HepG2 (cell line): ENCODE results near the gene INTU. TPM values are rescaled to one million over a fixed set of nuclear protein-coding genes. Genes with fewer than 3 reads are reported as not detected.

ENCODE experiments used
- ATAC-seq: fragments of 200-7000 bp; cut with Tn5 transposase; 3 replicates; pipeline ENCODE4 v1.9.1; 2020; ENCODE audit warnings: mild to moderate bottlenecking, moderate library complexity
- BruUV-seq: library from RNA; stranded (reverse); fragments of 400-500 nt; replicated peaks from 2 replicates; lab custom pipeline; 2021; lab: Mats Ljungman, UMichigan
- CTCF ChIA-PET: fragments of 300-600 bp; formaldehyde crosslinking; extraction: SDS; loops from one replicate; lab custom pipeline; 2021; ENCODE audit warnings: low total read pairs, inconsistent platforms, low intra/inter-chr PET ratio; lab: Yijun Ruan, JAX
- POLR2A ChIA-PET: fragments of 350-600 bp; sonication (Branson Sonifier 250); formaldehyde crosslinking; loops from one replicate; lab custom pipeline; 2020; ENCODE audit warnings: antibody characterized with exemption, inconsistent platforms; lab: Yijun Ruan, JAX
- DNase-seq: peaks from one replicate; pipeline ENCODE4 v3.0.0-alpha.2; 2015; ENCODE audit warnings: low spot score
- FAIRE-seq: peaks from 3 replicates; lab custom pipeline; 2011; peaks lifted over from hg19 to GRCh38; lab: Jason Lieb, UNC
- H2AFZ ChIP-seq: one replicate; pipeline ENCODE4 v1.6.1; 2011; ENCODE audit warnings: low read length, inconsistent platforms
- H3K27ac ChIP-seq: fragments of 300-600 bp; 3 replicates; pipeline ENCODE4 v1.8.0; 2011; ENCODE audit warnings: mixed run types, mild to moderate bottlenecking, mixed read lengths, low read length, inconsistent platforms; ENCODE audit not compliant: insufficient read depth; ENCODE audit errors: extremely low read length
- H3K27me3 ChIP-seq, 2 experiments: fragments of 200-600 bp in 1 of 2; 2 replicates in 1 of 2; 3 replicates in 1 of 2; pipeline versions ENCODE4 v1.6.0 to v1.8.0; 2011; ENCODE audit warnings: low read length in 2 of 2, mild to moderate bottlenecking in 2 of 2, moderate library complexity in 2 of 2, inconsistent platforms in 1 of 2; ENCODE audit not compliant: insufficient read depth in 2 of 2, control insufficient read depth in 1 of 2
- H3K36me3 ChIP-seq, 2 experiments: fragments of 200-600 bp in 1 of 2; replicated peaks in 1 of 2; 2 replicates in 1 of 2; 3 replicates in 1 of 2; pipeline versions ENCODE4 v1.5.1 to v1.8.0; 2011; ENCODE audit warnings: low read length in 2 of 2, inconsistent platforms in 1 of 2; ENCODE audit not compliant: insufficient read depth in 2 of 2, control insufficient read depth in 1 of 2
- H3K4me1 ChIP-seq: 2 replicates; pipeline ENCODE4 v1.5.1; 2012; ENCODE audit warnings: low read length, inconsistent platforms; ENCODE audit not compliant: insufficient read depth
- H3K4me2 ChIP-seq: 2 replicates; pipeline ENCODE4 v1.6.0; 2011; ENCODE audit warnings: low read depth, low read length, inconsistent platforms
- H3K4me3 ChIP-seq, 3 experiments: fragments of 200-600 bp in 1 of 3; sonication (generic), shearing (Covaris generic) in 1 of 3; replicated peaks in 1 of 3; 2 replicates each; pipeline ENCODE4 v1.5.1; 2011 to 2016; ENCODE audit warnings: low read length in 3 of 3, inconsistent platforms in 2 of 3, low read depth in 2 of 3, mild to moderate bottlenecking in 2 of 3, control low read depth in 1 of 3, mixed read lengths in 1 of 3; ENCODE audit not compliant: insufficient read depth in 1 of 3
- H3K79me2 ChIP-seq: one replicate; pipeline ENCODE4 v1.6.1; 2011; ENCODE audit warnings: low read length, inconsistent platforms; ENCODE audit not compliant: insufficient read depth
- H3K9ac ChIP-seq: 2 replicates; pipeline ENCODE4 v1.6.0; 2011; ENCODE audit warnings: mild to moderate bottlenecking, low read depth, low read length, inconsistent platforms; ENCODE audit not compliant: insufficient read depth
- H3K9me3 ChIP-seq: 2 replicates; pipeline ENCODE4 v1.5.1; 2012; ENCODE audit warnings: mild to moderate bottlenecking, low read length
- H4K20me1 ChIP-seq: 2 replicates; pipeline ENCODE4 v1.6.0; 2011; ENCODE audit warnings: inconsistent platforms, mild to moderate bottlenecking, low read length, moderate library complexity; ENCODE audit not compliant: insufficient read depth
- ATF7 ChIP-seq, 2 experiments: fragments of 450-650 bp in 1 of 2; sonication (generic) in 1 of 2; formaldehyde crosslinking in 1 of 2; IDR thresholded peaks; 2 replicates each; pipeline versions ENCODE4 v1.4.0 to v1.6.1; 2016 to 2020; ENCODE audit warnings: antibody characterized with exemption in 1 of 2, mild to moderate bottlenecking in 1 of 2, missing genetic modification reagents in 1 of 2
- CCAR2 ChIP-seq: fragments of 200-400 bp; formaldehyde crosslinking; optimal IDR thresholded peaks from 2 replicates; pipeline ENCODE3; 2018; ENCODE audit warnings: low read depth, mild to moderate bottlenecking, low read length, moderate library complexity
- IRX3 ChIP-seq: sonication (generic); formaldehyde crosslinking; IDR thresholded peaks from 2 replicates; pipeline ENCODE4 v1.8.1; 2023; ENCODE audit warnings: mild to moderate bottlenecking, low read depth, missing genetic modification reagents, borderline replicate concordance
- KLF9 ChIP-seq: IDR thresholded peaks from 2 replicates; pipeline ENCODE4 v1.6.1; 2016; ENCODE audit warnings: low read depth
- MNT ChIP-seq: fragments of 450-650 bp; IDR thresholded peaks from 2 replicates; pipeline ENCODE4 v1.6.1; 2016
- NBN ChIP-seq: fragments of 450-650 bp; conservative IDR thresholded peaks from 2 replicates; pipeline ENCODE4 v1.6.1; 2017
- ZFP90 ChIP-seq: sonication (generic); formaldehyde crosslinking; IDR thresholded peaks from 2 replicates; pipeline ENCODE4 v1.8.0; 2022; ENCODE audit warnings: missing genetic modification reagents, mild to moderate bottlenecking, inconsistent platforms, borderline replicate concordance
- ZNF652 ChIP-seq: IDR thresholded peaks from 2 replicates; pipeline ENCODE4 v1.6.1; 2016; ENCODE audit warnings: low read depth, borderline replicate concordance
- WGBS: methylation state at CpG from one replicate; pipeline ENCODE4 v1.1.6; 2017; ENCODE audit warnings: low lambda C conversion rate; 5-methylcytosine and 5-hydroxymethylcytosine counted together
- in situ Hi-C: cut with HindIII; loops from 2 replicates; pipeline ENCODE4 v1.10.0; 2017; ENCODE audit warnings: low pct_unique_long_range_greater_than_20kb; ENCODE audit not compliant: extremely low pct_ligation_motif_present
- intact Hi-C: fragments of 100-400 bp; cut with micrococcal nuclease; formaldehyde crosslinking; loops from one replicate; pipeline ENCODE4 v1.10.0; 2022; ENCODE audit not compliant: unreplicated experiment
- polyA plus RNA-seq, 8 experiments: library from polyadenylated mRNA; depleted of rRNA in 3 of 8; stranded (reverse) in 7 of 8; unstranded in 1 of 8; fragments of >200 nt; fragmentation: Illumina TruSeq in 4 of 8; extraction: Trizol in 4 of 8; gene quantifications; 2 replicates each; pipeline versions ENCODE4 v1.2.1 to v1.2.3, GENCODE V29; 2011 to 2016; ENCODE audit warnings: low read depth in 4 of 8, missing spikeins in 1 of 8, mixed read lengths in 1 of 8; ENCODE audit not compliant: insufficient read depth in 1 of 8
- total RNA-seq, 5 experiments: library from RNA; depleted of rRNA; stranded (reverse); fragments of >200 nt; fragmentation: Illumina TruSeq; extraction: Trizol; gene quantifications; 2 replicates each; pipeline ENCODE4 v1.2.3, GENCODE V29; 2016; ENCODE audit warnings: low read depth in 1 of 5
- TF ChIP-seq, protein P1 (sequence below), 2 experiments: sonication (generic) in 1 of 2; formaldehyde crosslinking in 1 of 2; IDR thresholded peaks; 2 replicates each; pipeline versions ENCODE4 v1.5.1 to v1.6.1; 2011 to 2020; ENCODE audit warnings: borderline replicate concordance in 1 of 2, low read depth in 1 of 2, low read length in 1 of 2, mild to moderate bottlenecking in 1 of 2, missing genetic modification reagents in 1 of 2, moderate library complexity in 1 of 2

Gene INTU
- total and polyA plus RNA-seq, 2 of the 13 experiments (the other 11 are each of a cell fraction or from before 2014, with no cell fraction given), result 5.3 to 6.2 TPM

DNA sequence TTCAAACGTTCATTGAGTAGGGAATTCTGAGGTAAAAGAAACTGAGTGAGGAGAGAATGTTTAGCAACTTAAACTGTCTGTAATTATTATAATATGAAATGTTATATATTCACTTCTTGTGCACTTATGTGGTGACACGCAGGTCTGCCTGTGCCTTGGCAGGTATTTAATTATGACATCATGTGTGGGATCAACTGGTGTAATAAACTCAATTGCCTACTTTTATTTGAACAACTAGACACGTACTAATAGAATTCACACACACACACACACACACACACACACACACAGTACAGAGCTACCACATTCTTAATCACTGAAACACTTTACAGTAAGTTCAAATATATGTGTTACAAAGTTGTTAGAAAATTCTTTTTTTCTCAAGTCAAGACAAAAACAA, 76.7 kb downstream of the INTU start:
- Histone ChIP-seq H4K20me1 (no peaks in the 10 kb centered on the region), H3K27me3 (no peaks in the 10 kb centered on the region), H3K4me2 (no peak overlapping the region), H3K4me3 (no peak overlapping the region), H3K79me2 (no peaks in the 10 kb centered on the region), H3K9me3 (no peaks in the 10 kb centered on the region), H3K9ac (no peak overlapping the region), H3K4me1 (peaks cover 5% of the 10 kb centered on the region; the same call in 1 of the 2 replicates), H3K36me3 (peaks cover 3 to 8% of the 10 kb centered on the region in 2 experiments; a peak in 3 of 5 replicates)
- DNase-seq, result no peak
- 89% methylated on average over 3 of the region's 3 CpGs for WGBS
- no peak for FAIRE-seq
- CTCF ChIA-PET, result no interaction called here
- intact Hi-C loops, result no loop called here
- ATAC-seq, result no peak
- in situ Hi-C loops, result no loop called here
- TF ChIP-seq ATF7 (IDR thresholded peaks at IDR 0.05) (peak; percentile 48), ATF7 (CRISPR knock-in tag; IDR thresholded peaks at IDR 0.05) (no peak), ZFP90 (no peak), NBN (no peak), KLF9 (CRISPR knock-in tag) (no peak), CCAR2 (no peak), IRX3 (no peak)
- TF ChIP-seq, all 625 proteins: peak for 1
- no TSS peak for BruUV-seq
- H2AFZ ChIP-seq, result no peak overlapping the region
- POLR2A ChIA-PET, result no interaction called here
- no peak overlapping the region for H3K27ac ChIP-seq

GRCh38 chr4:127730142-127730913, 97.6 kb downstream of the INTU start, which contains the start of gene SLC25A31:
Gene SLC25A31, plus strand, starts transcription at chr4:127730400. Its CDS starts 146 bp downstream, at chr4:127730546.
- H3K4me2 ChIP-seq, result no peak within 1 kb of the TSS
- H3K79me2 ChIP-seq, result no peaks in the 10 kb centered on the region
- H3K27ac ChIP-seq, result no peak within 1 kb of the TSS
- DNase-seq (no peak), FAIRE-seq (no peak), ATAC-seq (no peak)
- H3K27me3 ChIP-seq, result no peaks in the 10 kb centered on the region; a peak in 1 of 5 replicates
- WGBS, result 84% methylated on average over 54 of the region's 64 CpGs
- POLR2A ChIA-PET, result no interaction called here
- H3K4me3 ChIP-seq, result no peak within 1 kb of the TSS
- intact Hi-C loops (loop anchor here (5.0 kb wide), 1 partner anchor 108 kb away; no protein-coding TSS in a partner anchor), in situ Hi-C loops (loop anchor here (5.0 kb wide), 1 partner anchor 128 kb away; no protein-coding TSS in a partner anchor)
- no peaks in the 10 kb centered on the region for H3K9me3 ChIP-seq
- H4K20me1 ChIP-seq, result no peaks in the 10 kb centered on the region
- H3K36me3 ChIP-seq, result no peaks in the 10 kb centered on the region
- no peak within 1 kb of the TSS for H3K9ac ChIP-seq
- H2AFZ ChIP-seq, result no peak within 1 kb of the TSS
- no peaks in the 10 kb centered on the region for H3K4me1 ChIP-seq
- TF ChIP-seq MNT (peak; percentile 91), ZNF652 (no peak)
- TF ChIP-seq, protein P1, sequence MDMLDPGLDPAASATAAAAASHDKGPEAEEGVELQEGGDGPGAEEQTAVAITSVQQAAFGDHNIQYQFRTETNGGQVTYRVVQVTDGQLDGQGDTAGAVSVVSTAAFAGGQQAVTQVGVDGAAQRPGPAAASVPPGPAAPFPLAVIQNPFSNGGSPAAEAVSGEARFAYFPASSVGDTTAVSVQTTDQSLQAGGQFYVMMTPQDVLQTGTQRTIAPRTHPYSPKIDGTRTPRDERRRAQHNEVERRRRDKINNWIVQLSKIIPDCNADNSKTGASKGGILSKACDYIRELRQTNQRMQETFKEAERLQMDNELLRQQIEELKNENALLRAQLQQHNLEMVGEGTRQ (IDR thresholded peaks at IDR 0.05; ENCODE audit: low read depth, low read length), result peak; percentile 37; the same call in 1 of the 2 replicates
- TF ChIP-seq, protein P1 (CRISPR knock-in tag; IDR thresholded peaks at IDR 0.05; ENCODE audit: borderline replicate concordance), result no peak
- BruUV-seq, result no TSS peak
- CTCF ChIA-PET, result interaction anchor here (2.7 kb wide), 1 partner anchor 125 kb away, joined by 43 read pairs; no protein-coding TSS in a partner anchor
